Body of pancreas (tissue), 4 donors: ENCODE results near the gene GAGE10.

Source experiments
- POLR2A ChIP-seq, 3 donors: fragments of 450-650 bp; IDR thresholded peaks; one replicate each; pipeline ENCODE4 v1.6.1; 2016; ENCODE audit warnings: antibody characterized with exemption in 3 of 3, mild to moderate bottlenecking in 2 of 3
- TF ChIP-seq, protein P1 (sequence below), 7 experiments: fragments of 450-650 bp in 4 of 7; fragments of 200-600 bp in 3 of 7; sonication (generic) in 3 of 7; IDR thresholded peaks; one replicate each; pipeline ENCODE4 v1.5.1; 2016 to 2019; ENCODE audit warnings: antibody characterized with exemption in 7 of 7

DNA sequence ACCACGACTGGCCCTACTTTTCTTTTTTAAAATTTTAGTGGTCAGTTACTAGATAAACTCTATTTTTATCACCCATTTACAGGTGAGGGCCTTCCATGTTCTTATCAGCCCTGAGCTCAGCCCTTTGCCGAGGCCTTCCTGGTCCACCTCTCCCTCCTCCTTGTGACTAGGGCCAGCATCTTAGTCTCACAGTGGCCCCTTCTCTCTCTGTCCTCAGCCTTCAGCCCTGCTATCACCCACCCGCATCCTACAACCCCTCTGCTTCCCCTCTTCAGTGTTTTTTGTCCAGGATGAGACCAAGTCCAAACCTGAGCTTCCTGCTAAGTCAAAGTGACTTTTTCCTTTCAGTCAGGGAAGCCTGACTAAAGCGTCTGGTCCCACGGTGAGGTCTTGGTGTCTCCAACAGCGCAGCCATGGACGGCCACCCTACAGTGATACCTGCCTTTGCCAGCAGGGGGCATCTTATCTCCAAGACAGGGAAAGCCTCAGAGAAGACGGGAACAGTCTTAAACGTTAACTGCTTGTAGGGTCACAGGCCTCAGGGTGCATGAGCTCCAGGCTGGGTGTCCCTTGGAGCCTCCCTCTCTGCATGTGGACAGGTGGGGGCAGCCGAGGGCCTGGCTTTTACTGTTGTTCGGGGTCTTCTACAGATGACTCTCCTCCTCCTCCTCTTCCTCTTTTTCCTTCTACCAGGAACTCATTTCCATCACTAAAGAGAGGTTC lies 11.7 kb upstream of the GAGE10 start:
- TF ChIP-seq, protein P1, sequence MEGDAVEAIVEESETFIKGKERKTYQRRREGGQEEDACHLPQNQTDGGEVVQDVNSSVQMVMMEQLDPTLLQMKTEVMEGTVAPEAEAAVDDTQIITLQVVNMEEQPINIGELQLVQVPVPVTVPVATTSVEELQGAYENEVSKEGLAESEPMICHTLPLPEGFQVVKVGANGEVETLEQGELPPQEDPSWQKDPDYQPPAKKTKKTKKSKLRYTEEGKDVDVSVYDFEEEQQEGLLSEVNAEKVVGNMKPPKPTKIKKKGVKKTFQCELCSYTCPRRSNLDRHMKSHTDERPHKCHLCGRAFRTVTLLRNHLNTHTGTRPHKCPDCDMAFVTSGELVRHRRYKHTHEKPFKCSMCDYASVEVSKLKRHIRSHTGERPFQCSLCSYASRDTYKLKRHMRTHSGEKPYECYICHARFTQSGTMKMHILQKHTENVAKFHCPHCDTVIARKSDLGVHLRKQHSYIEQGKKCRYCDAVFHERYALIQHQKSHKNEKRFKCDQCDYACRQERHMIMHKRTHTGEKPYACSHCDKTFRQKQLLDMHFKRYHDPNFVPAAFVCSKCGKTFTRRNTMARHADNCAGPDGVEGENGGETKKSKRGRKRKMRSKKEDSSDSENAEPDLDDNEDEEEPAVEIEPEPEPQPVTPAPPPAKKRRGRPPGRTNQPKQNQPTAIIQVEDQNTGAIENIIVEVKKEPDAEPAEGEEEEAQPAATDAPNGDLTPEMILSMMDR (IDR thresholded peaks at IDR 0.05), result peak; percentile 26 to 61 (median 55)
- TF ChIP-seq POLR2A (IDR thresholded peaks at IDR 0.05), result no peak
